A673 (cell line): ENCODE data around the gene PCBP3. TPM values are rescaled to one million over a fixed set of nuclear protein-coding genes. Genes with fewer than 3 reads are reported as not detected.
"Not testable (repeated sequence)": the region's sequence is repeated elsewhere in the genome, so short reads cannot be mapped to it uniquely, and the experiment has no call there.

Experiments
- BruUV-seq: library from RNA; stranded (reverse); fragments of 400-500 nt; replicated peaks from 2 replicates; lab custom pipeline; 2021; lab: Mats Ljungman, UMichigan
- CTCF ChIA-PET: fragments of 300-600 bp; sonication (Branson Sonifier 250); formaldehyde crosslinking; loops from one replicate; lab custom pipeline; 2022; ENCODE audit warnings: antibody characterized with exemption; lab: Charles Lee
- POLR2A ChIA-PET: fragments of 300-600 bp; sonication (Branson Sonifier 250); formaldehyde crosslinking; loops from one replicate; lab custom pipeline; 2022; ENCODE audit warnings: antibody characterized with exemption; ENCODE audit not compliant: low non-redundant PET; lab: Charles Lee
- DNase-seq: peaks from one replicate; pipeline ENCODE4 v3.0.0-alpha.2; 2015; ENCODE audit warnings: low spot score
- H3K27ac ChIP-seq: fragments of 200-600 bp; sonication (generic); 2 replicates; pipeline ENCODE4 v1.5.1; 2016; ENCODE audit warnings: mixed run types, low read depth, mild to moderate bottlenecking, mixed read lengths, antibody characterized with exemption, low read length; ENCODE audit not compliant: poor library complexity, severe bottlenecking
- H3K27me3 ChIP-seq: fragments of 200-600 bp; sonication (generic); replicated peaks from 2 replicates; pipeline ENCODE4 v1.6.1; 2017; ENCODE audit warnings: mixed run types, low read depth, mild to moderate bottlenecking, mixed read lengths, antibody characterized with exemption, low read length; ENCODE audit not compliant: insufficient read depth, poor library complexity
- H3K36me3 ChIP-seq: fragments of 200-600 bp; sonication (generic); 2 replicates; pipeline ENCODE4 v1.6.1; 2016; ENCODE audit warnings: mixed run types, mild to moderate bottlenecking, mixed read lengths, antibody characterized with exemption, low read length; ENCODE audit not compliant: insufficient read depth, poor library complexity, severe bottlenecking
- H3K4me1 ChIP-seq: fragments of 200-600 bp; sonication (generic); 2 replicates; pipeline ENCODE4 v1.6.1; 2017; ENCODE audit warnings: mixed run types, mild to moderate bottlenecking, mixed read lengths, antibody characterized with exemption, low read length; ENCODE audit not compliant: insufficient read depth, poor library complexity, severe bottlenecking
- H3K4me3 ChIP-seq: fragments of 200-600 bp; sonication (generic); 2 replicates; pipeline ENCODE4 v1.5.1; 2016; ENCODE audit warnings: low read depth, mixed run types, mild to moderate bottlenecking, mixed read lengths, low read length; ENCODE audit not compliant: poor library complexity, severe bottlenecking
- H3K9me3 ChIP-seq: fragments of 200-600 bp; sonication (generic); 2 replicates; pipeline ENCODE4 v1.6.1; 2016; ENCODE audit warnings: mixed run types, low read depth, mild to moderate bottlenecking, mixed read lengths, antibody characterized with exemption, low read length; ENCODE audit not compliant: poor library complexity, severe bottlenecking
- CTCF ChIP-seq: fragments of 300-800, 200-600 bp; sonication (generic); conservative IDR thresholded peaks from 2 replicates; pipeline ENCODE4 v1.5.1; 2017; ENCODE audit warnings: low read depth, mild to moderate bottlenecking, antibody characterized with exemption, low read length, moderate library complexity, mixed read lengths
- EZH2 ChIP-seq: fragments of 200-600 bp; sonication (generic); IDR thresholded peaks from 2 replicates; pipeline ENCODE4 v1.6.1; 2017; ENCODE audit warnings: borderline replicate concordance, low read depth, mild to moderate bottlenecking, mixed read lengths, antibody characterized with exemption, low read length; ENCODE audit not compliant: poor library complexity, severe bottlenecking
- intact Hi-C: fragments of 100-400 bp; cut with micrococcal nuclease; formaldehyde crosslinking; loops from one replicate; pipeline ENCODE4 v1.10.0; 2022; ENCODE audit not compliant: unreplicated experiment
- total RNA-seq: library from RNA; stranded (reverse); gene quantifications from 2 replicates; pipeline ENCODE4 v1.2.3, GENCODE V29; 2021

Gene PCBP3
- total RNA-seq, 1 experiment from 2014 or later: 25.6 TPM

- no peak for DNase-seq
- H3K4me1 ChIP-seq: no peaks in the 10 kb centered on the region
- intact Hi-C loops: no loop called here
- no peak overlapping the region for H3K4me3 ChIP-seq
- H3K9me3 ChIP-seq: no peaks in the 10 kb centered on the region
- no peaks in the 10 kb centered on the region for H3K27me3 ChIP-seq
- CTCF ChIA-PET: no interaction called here
- no peak overlapping the region for H3K27ac ChIP-seq
- POLR2A ChIA-PET: no interaction called here
- no peaks in the 10 kb centered on the region for H3K36me3 ChIP-seq
- no peak for TF ChIP-seq EZH2
- no peak for TF ChIP-seq CTCF
- BruUV-seq: no TSS peak
These were observed 165.9 kb downstream of the PCBP3 start for GRCh38 chr21:45809421-45809820.

- Histone ChIP-seq H3K27me3 (no peaks in the 10 kb centered on the region), H3K36me3 (no peaks in the 10 kb centered on the region), H3K4me1 (no peaks in the 10 kb centered on the region), H3K4me3 (no peak overlapping the region), H3K9me3 (no peaks in the 10 kb centered on the region), H3K27ac (no peak overlapping the region)
- ChIA-PET CTCF (no interaction called here), POLR2A (no interaction called here)
- intact Hi-C loops: no loop called here
- BruUV-seq: no TSS peak
- DNase-seq: no peak
- TF ChIP-seq CTCF: no peak
- TF ChIP-seq EZH2: no peak
These were observed 167.6 kb downstream of the PCBP3 start for GRCh38 chr21:45811136-45811535.

- CTCF ChIA-PET, H3K36me3 ChIP-seq, BruUV-seq, H3K9me3 ChIP-seq, H3K4me1 ChIP-seq, POLR2A ChIA-PET, DNase-seq, H3K27ac ChIP-seq, intact Hi-C loops, H3K4me3 ChIP-seq, H3K27me3 ChIP-seq: not testable (repeated sequence)
These were observed 170.8 kb downstream of the PCBP3 start for GRCh38 chr21:45814210-45814940.

GRCh38 chr21:45815781-45816180 is 172.3 kb downstream of the PCBP3 start:
- H3K36me3 ChIP-seq, H3K27me3 ChIP-seq, H3K4me3 ChIP-seq, H3K27ac ChIP-seq, CTCF ChIA-PET, DNase-seq, BruUV-seq, H3K9me3 ChIP-seq, POLR2A ChIA-PET: not testable (repeated sequence)
- intact Hi-C loops: loop anchor here (5.0 kb wide), 1 partner anchor 173 kb away; the partner anchor contains the start of gene PCBP3
- peaks cover 13% of the 10 kb centered on the region for H3K4me1 ChIP-seq
